ENCODE measurements around the gene EVC2.
"Not testable (repeated sequence)": the region's sequence is repeated elsewhere in the genome, so short reads cannot be mapped to it uniquely, and the experiment has no call there.

Gene EVC2

DNA sequence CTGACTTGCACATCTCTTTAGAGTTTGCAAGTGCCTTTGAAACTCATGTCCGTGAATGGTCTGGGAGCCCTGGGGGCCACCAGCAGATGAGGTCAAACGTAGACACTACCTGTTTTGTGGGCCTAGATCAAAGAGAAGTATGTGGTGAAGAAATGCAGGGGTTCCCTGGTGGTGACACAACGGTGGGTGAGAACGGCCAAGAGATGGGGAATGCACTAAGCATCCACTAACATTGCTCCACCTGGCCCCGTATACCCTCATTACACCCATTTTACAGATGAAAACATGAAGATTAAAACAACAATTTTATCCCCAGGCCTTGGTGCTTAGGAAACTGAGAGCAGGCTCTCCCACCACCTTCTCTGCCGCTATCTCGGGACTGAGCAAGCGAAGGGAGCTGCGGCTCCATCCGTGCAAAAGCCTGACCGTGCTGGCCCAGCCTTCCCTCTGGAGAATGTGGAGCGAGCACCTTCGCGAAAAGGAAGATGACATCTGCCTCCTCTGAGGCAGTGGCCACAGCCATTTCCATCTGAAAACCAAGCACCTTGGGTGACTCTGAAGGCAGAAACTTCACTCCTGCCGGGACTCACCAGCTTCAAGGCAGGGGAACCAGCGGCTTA lies 91.9 kb downstream of the EVC2 start:
- no peak for DNase-seq

DNA sequence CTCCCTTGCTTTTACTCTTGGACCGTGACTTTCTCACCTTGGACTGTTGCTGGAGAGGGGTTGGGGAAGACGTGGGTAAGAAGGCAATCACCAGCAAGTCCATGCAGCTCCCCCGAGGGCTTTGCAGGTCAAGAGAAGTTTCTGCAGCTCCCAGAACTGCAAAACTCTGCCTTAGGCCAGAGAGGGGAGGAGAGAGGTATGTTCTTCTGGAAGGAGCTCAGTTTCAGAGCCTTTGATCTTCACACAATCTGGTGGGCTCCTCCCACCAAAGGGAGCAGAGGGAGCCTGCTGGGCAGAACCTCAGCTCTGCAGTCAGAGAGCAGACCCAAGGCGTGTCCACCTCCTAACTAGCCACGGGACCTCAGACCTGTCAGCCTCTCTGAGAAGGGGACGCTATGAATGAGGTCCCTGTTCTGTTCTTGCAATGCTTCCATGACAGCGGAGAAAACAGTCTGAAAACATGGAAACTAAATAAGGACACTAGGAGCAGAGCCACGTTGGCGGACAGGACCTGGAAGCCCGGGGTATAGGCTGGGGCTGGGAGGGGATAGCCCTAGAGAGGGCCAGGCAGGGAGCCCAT lies 92.8 kb downstream of the EVC2 start:
- DNase-seq, result no peak

DNA sequence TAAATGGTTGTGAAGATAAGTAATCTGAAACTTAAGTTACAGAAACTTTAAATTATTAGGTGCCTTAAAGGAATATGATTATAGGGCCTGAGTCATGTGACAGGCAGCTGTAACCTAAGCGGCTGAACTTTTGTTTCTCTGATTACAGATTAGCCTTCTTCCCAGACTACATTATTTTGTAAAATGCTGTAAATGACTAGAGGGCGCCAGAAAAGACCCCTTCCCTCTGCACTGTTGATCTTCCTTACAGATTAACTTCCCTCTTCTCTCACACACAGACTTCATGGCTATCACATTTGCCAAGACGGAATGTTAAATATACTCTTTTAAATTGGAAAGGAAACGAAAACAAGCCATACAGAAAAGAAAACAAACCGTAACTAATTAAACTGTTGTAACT lies 96.6 kb downstream of the EVC2 start:
- no peak for DNase-seq

DNA sequence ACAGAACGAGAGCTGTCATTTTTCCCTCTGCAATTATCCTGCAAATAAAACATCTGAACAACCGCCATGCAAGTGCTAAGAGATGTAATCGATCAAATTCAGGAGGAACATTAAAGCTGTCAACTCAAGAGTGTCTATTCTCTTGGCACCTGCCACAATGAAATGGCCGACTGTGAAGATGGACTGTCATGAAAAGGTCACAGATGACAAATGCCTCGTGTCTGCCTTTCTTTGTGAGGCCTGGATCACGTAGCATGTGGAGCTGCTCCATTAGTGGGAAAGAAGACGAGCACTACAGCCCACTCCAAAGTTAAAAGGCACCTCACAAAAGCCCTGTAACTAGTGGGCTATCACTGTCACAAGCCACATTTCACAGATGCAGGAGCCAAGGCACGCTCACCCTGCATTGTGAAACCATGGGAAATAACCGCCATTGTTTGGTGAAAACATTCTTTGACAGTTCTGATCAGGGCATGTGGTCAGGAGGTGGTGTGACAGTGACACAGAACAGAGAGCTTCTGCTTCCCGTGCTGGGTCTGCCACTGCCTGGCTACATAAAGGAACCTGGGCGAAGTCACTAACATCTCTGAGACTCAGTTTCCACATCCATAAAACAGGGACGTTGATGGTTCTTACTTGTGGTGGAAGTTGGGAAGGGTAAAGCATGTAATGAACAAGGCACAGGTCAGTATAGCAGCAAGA lies 98.9 kb downstream of the EVC2 start:
- DNase-seq, result no peak

DNA sequence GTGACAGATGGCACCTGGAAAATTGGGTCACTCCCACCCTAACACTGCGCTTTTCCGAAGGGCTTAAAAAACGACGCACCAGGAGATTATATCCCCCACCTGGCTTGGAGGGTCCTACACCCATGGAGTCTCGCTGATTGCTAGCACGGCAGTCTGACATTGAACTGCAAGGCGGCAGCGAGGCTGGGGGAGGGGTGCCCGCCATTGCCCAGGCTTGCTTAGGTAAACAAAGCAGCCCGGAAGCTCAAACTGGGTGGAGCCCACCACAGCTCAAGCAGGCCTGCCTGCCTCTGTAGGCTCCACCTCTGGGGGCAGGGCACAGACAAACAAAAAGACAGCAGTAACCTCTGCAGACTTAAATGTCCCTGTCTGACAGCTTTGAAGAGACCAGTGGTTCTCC lies 114.5 kb downstream of the EVC2 start:
- DNase-seq, result not testable (repeated sequence)

DNA sequence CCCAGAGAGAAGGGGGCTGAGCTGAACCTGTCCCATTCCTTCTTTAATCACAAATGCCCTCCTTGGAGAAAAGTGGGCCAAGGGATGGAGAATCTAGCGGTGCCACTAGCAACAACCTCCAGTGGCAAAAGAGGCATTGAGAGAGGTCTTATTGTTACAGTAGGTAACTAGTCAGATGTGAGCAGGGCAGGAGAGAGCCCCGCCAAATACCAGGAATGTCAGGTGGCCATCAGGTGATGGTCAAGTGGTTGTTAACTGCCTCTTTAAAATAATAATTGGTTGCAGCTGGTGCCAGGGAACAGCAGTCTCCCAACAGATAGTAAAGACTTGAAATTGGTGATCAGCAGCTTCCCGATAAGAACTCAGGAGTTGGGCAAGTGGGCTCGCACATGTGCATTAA lies 116.1 kb downstream of the EVC2 start:
- no peak for DNase-seq

DNA sequence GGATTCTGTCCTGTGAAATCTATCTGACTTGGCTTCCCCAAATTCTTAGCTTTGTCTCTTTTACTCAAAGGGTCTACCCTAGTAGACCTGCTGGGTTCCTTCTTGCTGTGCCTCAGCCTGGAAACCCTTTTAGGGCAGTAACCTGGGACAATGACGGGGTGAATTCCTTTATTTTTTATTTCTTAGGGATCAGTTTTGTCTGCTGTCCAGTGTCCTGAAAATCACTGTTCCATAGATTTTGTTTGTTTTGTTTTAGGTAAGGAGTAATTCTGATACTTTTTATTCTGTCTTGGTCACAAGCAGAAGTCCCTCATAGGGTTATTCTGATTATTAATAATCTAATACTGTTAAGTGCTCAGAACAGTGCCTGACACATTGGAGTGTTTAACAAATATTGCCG lies 118.9 kb downstream of the EVC2 start:
- DNase-seq, result no peak

DNA sequence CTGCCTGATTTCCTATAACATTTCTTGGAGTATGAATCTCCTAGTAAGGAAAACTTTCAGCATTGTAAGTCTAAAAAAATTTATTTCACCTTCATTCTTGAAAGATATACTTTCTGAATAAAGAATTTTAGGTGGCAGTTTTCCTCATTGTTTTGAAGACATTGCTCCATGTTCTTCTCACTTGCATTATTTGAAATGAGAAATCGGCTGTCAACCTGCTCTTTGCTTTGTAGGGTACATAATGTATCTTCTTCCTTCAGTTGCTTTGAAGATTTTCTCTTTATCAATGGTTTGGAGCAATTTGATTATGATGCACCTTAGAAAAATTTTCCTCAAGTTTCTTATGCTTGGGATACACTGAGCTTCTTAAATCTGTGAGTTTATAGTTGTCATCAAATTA lies 120.3 kb downstream of the EVC2 start:
- DNase-seq, result no peak

DNA sequence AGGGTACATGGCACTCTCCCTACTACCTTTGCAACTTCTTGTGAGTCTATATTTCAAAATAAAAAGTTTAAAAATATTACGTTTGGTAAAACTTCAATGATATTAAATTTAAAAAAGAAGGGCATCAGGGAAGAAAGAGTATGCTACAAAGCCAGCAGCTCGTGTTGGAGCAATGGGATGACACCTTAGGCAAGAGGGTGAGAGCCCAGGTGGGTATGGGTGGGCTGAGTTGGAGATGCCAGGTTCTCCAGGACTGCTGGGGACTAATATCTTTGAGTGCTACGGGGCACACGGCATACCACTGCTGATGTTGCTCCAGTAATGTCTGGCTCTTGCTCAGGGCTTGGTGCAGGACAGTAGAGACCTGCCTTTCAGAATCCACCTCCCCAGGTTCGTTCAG lies 132.4 kb downstream of the EVC2 start:
- no peak for DNase-seq

DNA sequence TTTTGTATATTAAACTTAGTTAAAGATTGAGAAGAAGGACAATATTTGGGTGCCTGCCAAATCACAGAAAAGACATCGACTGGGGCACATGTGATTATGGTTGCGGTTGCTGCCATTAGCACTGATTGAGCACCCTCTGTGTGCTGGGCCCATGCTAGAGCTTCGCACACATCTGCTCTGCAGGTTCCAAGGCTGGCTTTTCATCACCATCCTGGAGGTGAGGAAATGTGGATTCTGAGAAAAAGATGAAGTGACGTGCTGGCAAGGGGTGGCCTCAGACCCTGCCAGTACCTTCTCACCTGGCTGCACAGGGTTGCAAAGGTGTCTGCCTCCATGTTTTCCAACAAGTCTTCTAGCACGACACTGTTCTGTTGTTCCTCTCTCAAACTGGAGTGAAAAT lies 134.0 kb downstream of the EVC2 start:
- no peak for DNase-seq

DNA sequence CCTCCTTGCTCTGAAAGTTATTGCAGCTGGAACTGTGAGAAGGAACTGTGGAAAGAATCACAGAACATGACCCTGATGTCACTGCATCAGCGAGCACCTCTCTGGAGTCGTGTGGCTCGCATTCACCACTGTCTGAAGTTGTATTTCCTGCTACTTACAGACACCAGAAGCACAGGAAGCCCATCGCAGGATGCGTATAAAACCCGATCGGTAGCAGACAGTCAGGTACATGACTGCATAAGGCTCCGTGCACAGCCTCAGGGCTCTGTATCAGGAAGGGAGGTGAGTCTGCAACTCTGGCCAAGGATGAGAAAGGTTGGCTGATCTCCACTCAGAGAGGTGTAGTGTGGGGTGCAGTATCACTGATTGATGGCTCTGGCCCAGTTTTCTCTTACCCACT lies 134.4 kb downstream of the EVC2 start:
- DNase-seq, result no peak

DNA sequence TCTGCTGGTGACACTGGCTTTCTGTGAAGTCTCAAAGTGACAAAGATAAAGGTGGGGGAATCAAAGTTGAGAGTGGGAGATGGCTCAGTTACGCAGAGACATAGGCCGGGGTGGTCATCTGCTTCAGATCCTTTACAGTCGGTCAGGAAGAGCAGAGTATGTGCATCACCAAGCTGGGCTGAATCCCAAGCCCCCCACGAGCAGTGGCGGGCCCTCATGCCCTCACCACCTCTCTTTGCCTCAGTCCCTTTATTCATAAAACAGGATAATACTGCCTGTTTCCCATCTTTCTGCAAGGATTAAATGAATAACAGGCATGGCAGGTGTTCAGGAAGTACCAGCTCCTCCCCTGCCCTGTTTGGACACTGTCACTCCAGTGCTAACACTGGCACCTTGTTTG lies 135.6 kb downstream of the EVC2 start:
- no peak for DNase-seq

DNA sequence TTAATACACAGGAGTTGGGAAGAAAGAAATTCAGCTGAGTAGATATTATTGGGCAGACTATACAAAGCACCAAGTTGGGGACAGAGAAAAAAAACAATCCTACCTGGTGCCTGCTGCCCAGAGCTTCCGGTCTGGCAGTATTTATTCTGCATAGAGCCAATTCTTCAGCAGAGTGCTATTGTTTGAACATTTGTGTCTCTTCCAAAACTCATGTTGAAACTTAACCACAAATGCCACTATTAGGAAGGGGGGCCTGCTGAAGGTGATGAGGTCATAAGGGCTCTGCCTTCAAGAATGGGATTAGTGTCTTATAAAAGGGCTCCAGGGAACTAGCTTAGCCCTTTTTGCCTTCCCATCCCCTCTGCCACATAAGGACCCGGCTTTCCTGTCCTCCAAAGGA lies 136.2 kb downstream of the EVC2 start:
- DNase-seq, result no peak

DNA sequence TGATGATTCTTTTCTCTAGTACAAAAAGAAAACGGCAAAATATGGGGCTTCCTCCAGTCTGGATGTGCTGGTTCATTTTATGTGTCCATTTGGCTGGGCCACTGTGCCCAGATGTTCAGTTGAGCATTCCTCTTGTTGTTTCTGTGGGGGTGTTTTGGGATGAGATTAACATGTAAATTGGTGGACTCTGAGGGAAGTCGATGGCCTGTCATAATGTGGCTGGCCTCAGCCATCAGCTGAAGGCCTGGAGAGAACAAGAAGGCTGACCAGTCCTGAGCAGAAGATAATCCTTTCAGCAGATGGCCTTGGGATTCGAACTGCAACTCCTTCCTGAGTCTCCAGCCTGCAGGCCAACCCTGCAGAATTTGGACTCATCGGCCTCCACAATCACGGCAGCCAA lies 136.7 kb downstream of the EVC2 start:
- DNase-seq, result no peak

DNA sequence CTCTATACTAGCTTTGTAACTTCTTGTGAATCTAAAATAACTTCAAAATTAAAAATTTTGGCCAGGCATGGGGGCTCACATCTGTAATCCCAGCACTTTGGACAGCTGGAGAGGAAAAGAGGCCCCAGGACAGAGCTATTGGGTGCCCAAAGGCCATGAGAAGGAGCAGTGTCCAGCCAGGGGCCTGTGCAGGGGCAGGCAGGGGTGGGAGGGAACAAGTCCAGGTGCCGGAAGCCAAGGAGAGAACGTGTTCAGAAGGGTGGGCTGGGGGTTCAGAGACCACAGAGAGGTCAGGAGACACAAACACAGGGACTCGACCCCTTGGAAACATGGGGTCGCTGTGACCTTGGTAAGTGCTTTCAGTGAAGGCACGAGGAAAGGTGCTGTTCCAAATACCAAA lies 138.9 kb downstream of the EVC2 start:
- no peak for DNase-seq

DNA sequence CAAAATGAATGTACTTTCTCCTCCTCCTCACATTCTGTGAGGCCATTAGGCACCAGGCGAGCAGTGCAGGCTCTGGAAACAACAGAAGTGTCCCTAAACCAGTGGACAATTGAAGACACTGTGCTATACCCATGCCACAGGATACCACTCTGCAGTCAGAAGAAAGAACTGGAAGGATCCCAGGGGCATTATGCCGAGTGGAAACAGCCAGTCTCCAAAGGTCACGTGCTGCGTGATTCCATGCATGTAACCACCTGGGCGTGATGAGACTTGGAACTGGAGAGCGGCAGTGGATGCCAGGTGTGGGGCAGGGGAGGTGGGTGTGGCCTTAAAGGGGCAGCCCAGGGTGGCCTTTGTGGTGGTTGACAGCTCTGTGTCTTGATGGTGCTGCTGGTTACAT lies 139.4 kb downstream of the EVC2 start:
- no peak for DNase-seq

DNA sequence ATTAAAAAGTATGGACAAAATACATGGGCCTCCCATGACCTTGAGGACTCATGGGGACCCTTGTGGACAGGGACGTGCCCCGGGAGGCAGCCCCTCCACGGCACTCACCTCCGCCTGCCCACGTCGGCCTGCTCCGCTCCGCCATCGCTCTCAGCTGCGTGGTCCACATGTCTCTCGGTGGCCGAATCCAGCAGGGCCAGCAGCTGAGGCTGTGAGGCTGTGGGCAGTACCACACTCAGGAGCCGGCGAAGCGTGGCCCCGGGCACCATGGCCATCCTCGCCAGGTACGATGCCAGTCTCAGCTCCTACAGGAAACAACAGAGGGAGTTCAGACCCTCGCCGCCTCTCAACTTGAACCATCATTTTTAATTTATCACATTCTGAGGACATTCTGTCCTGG lies 140.0 kb downstream of the EVC2 start:
- no peak for DNase-seq

DNA sequence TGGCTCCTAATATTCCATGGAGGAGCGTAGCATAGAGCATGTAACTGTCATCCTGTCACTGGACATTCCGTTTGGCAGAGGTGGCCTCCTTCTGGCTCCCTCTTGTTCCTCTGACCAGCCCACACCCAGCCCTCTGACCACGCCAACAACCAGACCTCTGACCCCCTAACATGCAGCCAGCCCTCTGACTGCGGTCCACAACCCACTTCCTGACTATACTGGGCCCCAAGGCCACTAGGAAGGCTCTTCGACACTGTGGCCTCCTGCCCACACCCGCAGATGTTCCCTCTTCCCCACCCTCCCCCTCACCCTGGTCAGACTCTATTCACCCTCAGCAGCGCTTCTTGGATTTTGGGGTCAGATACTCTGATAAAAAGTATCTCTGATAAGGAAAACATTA lies 141.4 kb downstream of the EVC2 start:
- DNase-seq, result no peak

DNA sequence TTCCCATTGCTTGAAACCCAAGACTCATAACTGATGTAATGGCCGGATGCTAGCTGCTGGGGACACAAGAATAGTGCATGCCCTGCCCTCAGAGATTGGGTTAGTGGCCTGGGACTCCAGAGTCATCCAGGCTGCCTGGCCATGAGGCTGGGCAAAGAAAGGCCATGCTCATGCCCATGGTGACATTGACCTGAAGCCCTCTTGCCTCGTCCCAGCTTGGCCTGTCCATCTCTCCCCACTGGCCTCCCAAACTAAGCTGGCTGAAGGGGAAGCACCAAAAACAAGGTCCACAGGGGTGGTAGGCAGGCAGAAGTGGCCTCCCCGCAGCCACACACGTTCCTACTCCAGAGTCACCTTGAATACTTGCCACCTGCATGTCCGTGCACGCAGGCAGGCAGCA lies 141.8 kb downstream of the EVC2 start:
- DNase-seq, result no peak

DNA sequence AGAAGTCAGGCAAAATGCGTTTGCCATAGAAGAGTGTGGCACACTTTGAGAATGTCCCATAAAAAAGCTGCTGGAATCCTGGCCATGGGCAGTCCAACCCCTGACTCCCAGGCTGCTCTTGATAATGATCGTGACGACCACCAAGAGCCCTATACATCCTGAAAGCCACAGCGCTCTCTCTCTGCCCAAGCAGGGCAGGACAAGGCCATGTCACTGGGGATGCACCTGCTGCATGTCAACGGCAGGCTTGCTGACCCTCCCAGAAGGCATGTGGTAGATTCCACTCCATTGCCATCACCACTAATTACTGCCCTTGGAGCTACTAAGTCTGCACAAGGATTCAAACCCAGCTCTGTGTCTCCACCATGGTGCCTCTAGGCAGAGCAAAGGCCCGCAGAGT lies 144.5 kb downstream of the EVC2 start:
- no peak for DNase-seq

DNA sequence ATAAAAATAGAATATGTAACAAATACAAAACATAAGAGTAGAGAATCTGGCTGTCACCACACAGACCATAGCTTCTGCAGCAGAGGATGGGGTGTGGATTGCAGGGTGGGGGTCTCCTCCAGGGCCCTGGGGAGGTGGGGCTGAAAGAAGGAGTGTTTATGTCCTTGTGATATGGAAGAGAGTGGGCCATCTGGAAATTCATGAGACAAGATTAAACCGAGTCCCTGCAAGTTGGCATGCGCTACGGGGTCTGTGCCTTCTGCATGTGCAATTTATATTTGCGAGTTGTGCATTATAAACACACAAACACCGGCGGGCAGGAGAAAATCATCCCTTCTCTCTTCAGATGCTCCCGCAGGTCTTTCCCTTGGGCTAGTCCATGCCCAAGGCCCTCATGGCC lies 145.9 kb downstream of the EVC2 start:
- no peak for DNase-seq

DNA sequence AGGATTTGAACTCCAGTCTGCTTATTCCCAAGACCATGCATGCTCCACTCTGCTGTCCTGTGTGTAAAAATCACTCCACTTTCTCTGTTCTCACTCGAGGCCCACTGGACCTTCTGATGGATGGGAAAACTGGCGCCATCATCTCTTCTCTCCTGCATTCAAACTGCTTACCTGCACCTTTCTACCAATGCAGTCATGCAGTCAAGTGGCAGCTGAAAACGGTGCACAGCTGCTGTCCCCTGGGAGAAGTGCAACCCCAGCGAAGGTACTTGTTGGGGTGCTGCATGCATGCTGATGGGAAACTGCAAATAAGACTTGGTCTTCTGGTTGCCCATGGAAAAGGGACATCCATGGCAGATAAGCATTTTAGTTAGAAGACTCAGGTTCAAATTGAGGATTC lies 147.1 kb downstream of the EVC2 start:
- no peak for DNase-seq

DNA sequence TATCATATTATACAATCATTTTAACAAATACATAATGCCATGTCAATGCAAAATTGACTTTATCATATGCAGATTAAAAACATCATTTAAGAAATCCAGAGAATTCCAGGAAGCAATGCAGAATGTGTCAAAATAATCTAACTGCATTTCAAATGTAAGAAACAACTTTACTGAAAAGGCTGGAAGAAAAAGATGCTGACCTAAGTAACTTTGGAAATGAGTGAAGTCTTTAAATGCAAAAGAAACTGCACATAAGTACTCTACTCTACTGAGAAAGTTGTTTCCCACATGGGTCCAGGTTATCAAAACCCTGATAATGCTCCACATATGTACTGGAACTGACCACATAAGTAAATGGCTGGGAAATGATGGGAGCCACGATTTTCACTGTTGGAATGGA lies 149.9 kb downstream of the EVC2 start:
- DNase-seq, result no peak

DNA sequence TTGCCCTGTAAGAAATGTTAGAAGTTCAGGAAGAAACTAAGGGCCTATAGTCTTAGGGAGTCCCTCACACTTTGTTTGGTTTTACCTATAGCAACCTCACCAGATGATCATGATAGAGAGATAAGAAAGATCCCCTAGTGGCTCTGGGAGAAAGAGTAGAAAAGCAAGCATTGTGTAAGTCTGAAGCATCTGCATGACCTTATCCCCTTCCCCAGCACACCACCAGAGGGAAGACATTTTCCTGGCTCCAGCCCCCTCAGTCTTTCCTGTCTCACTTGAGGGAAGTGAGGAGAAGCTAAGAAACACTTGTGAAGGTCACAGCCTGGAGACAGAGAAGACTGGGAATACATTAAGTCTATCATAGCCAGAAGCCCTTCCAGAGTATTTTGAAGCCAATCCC lies 154.0 kb downstream of the EVC2 start:
- no peak for DNase-seq

DNA sequence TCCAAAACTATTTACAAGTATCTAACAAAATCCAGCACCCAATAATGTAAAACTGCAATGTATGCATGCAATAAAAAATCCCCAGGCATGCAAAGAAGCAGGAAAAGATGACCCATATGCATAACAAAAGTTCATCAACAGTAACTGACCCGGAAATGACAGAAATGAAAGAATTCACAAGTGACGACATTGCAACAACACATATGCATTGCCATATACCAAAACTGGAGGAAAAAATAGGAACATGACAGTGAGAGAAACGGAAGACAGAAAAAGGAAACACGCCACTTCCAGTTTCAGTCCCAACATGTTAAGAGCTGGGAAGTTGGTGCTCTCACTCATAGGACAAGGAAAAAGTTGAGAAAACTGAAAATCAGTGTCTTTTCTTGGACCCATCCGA lies 154.6 kb downstream of the EVC2 start:
- no peak for DNase-seq
